ENCODE results near the gene TLDC2. TPM values are rescaled to one million over a fixed set of nuclear protein-coding genes. Genes with fewer than 3 reads are reported as not detected.

TLDC2 gene
- 0.23 and 0.34 TPM in 2 replicates for total RNA-seq (2021; fragmentation: NEBNext Ultra II Directional; extraction: Animal tissue kit (Norgen Biotek cat#: 25700))
- 0.20 and 0.29 TPM in 2 replicates for polyA plus RNA-seq (2011; rRNA removed)
- 0.25 TPM for polyA plus RNA-seq (2011; cell fraction: cytosol; rRNA removed)
- polyA plus RNA-seq (2011; cell fraction: nucleus; rRNA removed), result 0.17 TPM
- 0.42 to 0.85 TPM (median 0.63 TPM) in 4 replicates for polyA plus RNA-seq (2012, experiment 1 of 2)
- 0.37 TPM for polyA plus RNA-seq (2012, experiment 2 of 2)
- polyA plus RNA-seq (2013, experiment 1 of 2), result 0.06 TPM
- 0.13 TPM for polyA plus RNA-seq (2013, experiment 2 of 2)
- polyA minus RNA-seq (2011; rRNA and poly(A)+ RNA removed), result 0.20 TPM in 1 of 2 replicates, not detected in the other
- not detected for polyA minus RNA-seq (2011; cell fraction: cytosol; rRNA and poly(A)+ RNA removed)
- polyA minus RNA-seq (2011; cell fraction: nucleus; rRNA and poly(A)+ RNA removed), result 0.60 TPM
- long read RNA-seq, experiment 1, result 0 reads
- long read RNA-seq, experiment 2, partial matches to known transcripts, result 1 of 1 reads
- long read RNA-seq, experiment 2, other reads (novel, unspliced or antisense), result 0 of 1 reads

- ChIA-PET POLR2A (ENCODE audit: partially characterized antibody) (interaction anchor here (0.6 to 1.8 kb wide), 2 partner anchors 8 to 11 kb away, joined by 3 to 4 read pairs; no protein-coding TSS in a partner anchor), CTCF (ENCODE audit: partially characterized antibody) (interaction anchor here (1.1 to 2.6 kb wide), 4 partner anchors 9 to 73 kb away, joined by 3 to 13 read pairs (median 4); no protein-coding TSS in a partner anchor)
- H3K23ac ChIP-seq (ENCODE audit: insufficient read length), result no peak within 1 kb of the TSS
- H3K4ac ChIP-seq (replicated peaks; ENCODE audit: insufficient read length, low read depth, low read length), result no peak within 1 kb of the TSS
- 89% methylated on average over 13 of the region's 14 CpGs; no CpG with 5 or more reads in 1 of the 2 experiments for WGBS, 2 experiments (ENCODE audit: extremely low coverage in 1 of 2, insufficient coverage in 1 of 2, insufficient read length in 1 of 2, insufficient replicate concordance in 2 of 2, low coverage in 1 of 2, low lambda C conversion rate in 2 of 2, missing lambda C conversion rate in 1 of 2)
- H3K27ac ChIP-seq (ENCODE audit: low read depth, low read length), result no peak within 1 kb of the TSS
- H3K23me2 ChIP-seq (ENCODE audit: low read depth, low read length), result no peaks in the 10 kb centered on the region
- no peak for DNase-seq (ENCODE audit: low read depth in 1 of 2, low spot score in 2 of 2)
- peak within 1 kb of the TSS; percentile 82 for H3K56ac ChIP-seq (replicated peaks; ENCODE audit: insufficient read length, low read depth, low read length)
- no peak within 1 kb of the TSS for H2AFZ ChIP-seq (ENCODE audit: low read length)
- no peaks in the 10 kb centered on the region for H3K9me3 ChIP-seq (ENCODE audit: insufficient read depth in 2 of 2, low read depth in 1 of 2, low read length in 1 of 2)
- H4K91ac ChIP-seq (replicated peaks; ENCODE audit: insufficient read length, low read length), result peak within 1 kb of the TSS; percentile 40
- H2BK5ac ChIP-seq (ENCODE audit: low read depth, low read length), result peak within 1 kb of the TSS; percentile 44
- no peaks in the 10 kb centered on the region; a peak in 1 of 7 replicates for H3K27me3 ChIP-seq (replicated peaks in 1 of 4; ENCODE audit: control insufficient read depth in 3 of 4, extremely low read depth in 1 of 4, insufficient read depth in 3 of 4, low read length in 3 of 4)
- no peak within 1 kb of the TSS for H3K4me3 ChIP-seq (ENCODE audit: extremely low read depth in 1 of 4, insufficient read depth in 2 of 4, low read depth in 3 of 4, low read length in 4 of 4)
- H2BK120ac ChIP-seq (replicated peaks; ENCODE audit: low read depth, low read length), result no peak within 1 kb of the TSS
- H4K8ac ChIP-seq (ENCODE audit: extremely low read depth, insufficient read depth, low read length), result no peak within 1 kb of the TSS; the same call in 1 of the 2 replicates
- H3K4me2 ChIP-seq (ENCODE audit: insufficient read depth in 1 of 2, low read depth in 2 of 2, low read length in 2 of 2), result no peak within 1 kb of the TSS
- no peaks in the 10 kb centered on the region for H3K36me3 ChIP-seq (ENCODE audit: control insufficient read depth in 2 of 4, insufficient read depth in 4 of 4, low read length in 3 of 4)
- H4K20me1 ChIP-seq (replicated peaks in 1 of 2; ENCODE audit: control insufficient read depth in 1 of 2, insufficient read depth in 2 of 2, low read length in 2 of 2), result no peaks in the 10 kb centered on the region
- no peak within 1 kb of the TSS for H2BK12ac ChIP-seq (ENCODE audit: low read depth, low read length)
- H3K79me1 ChIP-seq (ENCODE audit: low read depth, low read length), result no peaks in the 10 kb centered on the region
- H3K4me1 ChIP-seq (replicated peaks in 1 of 4; ENCODE audit: control insufficient read depth in 3 of 4, insufficient read depth in 4 of 4, low read length in 3 of 4), result peaks cover 0 to 3% (median under 1%) of the 10 kb centered on the region in 4 experiments; a peak in 4 of 7 replicates
- H3K18ac ChIP-seq (ENCODE audit: extremely low read depth, low read length), result peak within 1 kb of the TSS; percentile 60; the same call in 1 of the 2 replicates
- TF ChIP-seq, protein P1, sequence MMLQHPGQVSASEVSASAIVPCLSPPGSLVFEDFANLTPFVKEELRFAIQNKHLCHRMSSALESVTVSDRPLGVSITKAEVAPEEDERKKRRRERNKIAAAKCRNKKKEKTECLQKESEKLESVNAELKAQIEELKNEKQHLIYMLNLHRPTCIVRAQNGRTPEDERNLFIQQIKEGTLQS (IDR thresholded peaks at IDR 0.05; ENCODE audit: insufficient read depth, low read depth, low read length), result no peak
- TF ChIP-seq SIX5 (IDR thresholded peaks at IDR 0.05; ENCODE audit: low read depth, low read length) (no peak), TEAD4 (IDR thresholded peaks at IDR 0.05; ENCODE audit: low read depth, low read length) (no peak), NANOG (IDR thresholded peaks at IDR 0.05; ENCODE audit: insufficient read depth, low read depth, low read length, poor library complexity, severe bottlenecking) (no peak), USF2 (IDR thresholded peaks at IDR 0.05; ENCODE audit: low read length) (no peak)
- H2BK20ac ChIP-seq (ENCODE audit: low read length), result 0 out of 2 replicates have a peak within 1 kb of the TSS, but pooled peaks have one; percentile 41
- FAIRE-seq, result no peak
- H4K5ac ChIP-seq (ENCODE audit: insufficient read length, low read depth, low read length), result no peak within 1 kb of the TSS
- H2BK15ac ChIP-seq (ENCODE audit: low read length), result 0 out of 2 replicates have a peak within 1 kb of the TSS, but pooled peaks have one; percentile 16
- no peak within 1 kb of the TSS for H2AK5ac ChIP-seq (ENCODE audit: low read depth, low read length)
- H3K79me2 ChIP-seq (ENCODE audit: control insufficient read depth in 1 of 2, insufficient read depth in 2 of 2, low read length in 2 of 2), result no peaks in the 10 kb centered on the region
- H3K14ac ChIP-seq (ENCODE audit: insufficient read length), result no peak within 1 kb of the TSS
- no peak within 1 kb of the TSS; a peak in 1 of 7 replicates for H3K9ac ChIP-seq (replicated peaks in 1 of 4; ENCODE audit: extremely low read depth in 1 of 4, low read depth in 3 of 4, low read length in 3 of 4)
Observed at GRCh38 chr20:36875702-36876472, at the start of gene TLDC2. Gene TLDC2 (plus strand): TSS chr20:36876138. CDS start chr20:36876175, 37 bp downstream.

Data from H1 (cell line).